IPS-18c (cell line): ENCODE results near the gene MAP1LC3C.

Experiments used
- H3K4me3 ChIP-seq: 2 replicates; pipeline ENCODE4 v1.7.0; 2013; ENCODE audit warnings: low read depth, mild to moderate bottlenecking, low read length, moderate library complexity; ENCODE audit not compliant: insufficient read depth
- H3K9me3 ChIP-seq: one replicate; pipeline ENCODE4 v1.6.1; 2013; ENCODE audit warnings: mild to moderate bottlenecking, low read length, moderate library complexity; ENCODE audit not compliant: control insufficient read depth, insufficient read depth

Gene MAP1LC3C

DNA sequence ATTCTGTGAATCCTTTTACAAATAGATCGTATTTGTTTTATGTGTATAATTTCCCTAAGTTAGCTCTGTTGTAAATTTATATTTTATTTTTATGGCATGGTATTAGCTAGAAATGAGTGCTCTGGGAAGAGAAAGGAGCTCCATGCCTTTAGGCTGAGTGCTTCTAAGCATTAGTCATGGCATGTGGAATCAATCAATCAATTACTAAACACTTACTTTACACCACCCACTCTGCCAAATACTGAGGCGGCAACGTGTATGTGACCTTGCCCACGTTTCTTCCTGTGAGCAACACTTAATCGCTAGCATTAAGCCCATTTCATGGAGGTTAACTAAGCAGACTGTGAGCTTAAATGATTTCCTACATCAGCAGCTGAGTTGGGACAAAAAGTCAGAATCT lies 48.5 kb downstream of the MAP1LC3C start:
- Histone ChIP-seq H3K9me3 (no peaks in the 10 kb centered on the region), H3K4me3 (no peak overlapping the region)

- H3K9me3 ChIP-seq = no peaks in the 10 kb centered on the region
- no peak overlapping the region for H3K4me3 ChIP-seq
Observed at GRCh38 chr1:241947354-241947753, 51.5 kb downstream of the MAP1LC3C start.
